DND-41 (cell line): ENCODE results near the gene SCYL2.

ENCODE experiments used
- ATAC-seq: fragments of 200-7000 bp; cut with Tn5 transposase; 3 replicates; pipeline ENCODE4 v1.9.1; 2021; ENCODE audit warnings: low read depth; ENCODE audit not compliant: insufficient read depth
- DNase-seq: peaks from one replicate; pipeline ENCODE4 v3.0.0-alpha.2; 2020
- H2AFZ ChIP-seq: 2 replicates; pipeline ENCODE4 v1.6.0; 2012; ENCODE audit warnings: low read depth, low read length
- H3K27ac ChIP-seq: 2 replicates; pipeline ENCODE4 v1.5.1; 2012; ENCODE audit warnings: low read length, inconsistent platforms
- H3K27me3 ChIP-seq: fragments of 200-600 bp; sonication (generic); 2 replicates; pipeline ENCODE4 v1.6.0; 2012; ENCODE audit warnings: low read length, mild to moderate bottlenecking, inconsistent platforms; ENCODE audit not compliant: insufficient read depth, poor library complexity
- H3K36me3 ChIP-seq: 2 replicates; pipeline ENCODE4 v1.5.1; 2012; ENCODE audit warnings: low read length, inconsistent platforms; ENCODE audit not compliant: insufficient read depth
- H3K4me1 ChIP-seq: 2 replicates; pipeline ENCODE4 v1.5.1; 2012; ENCODE audit warnings: mild to moderate bottlenecking, low read length; ENCODE audit not compliant: insufficient read depth
- H3K4me2 ChIP-seq: 2 replicates; pipeline ENCODE4 v1.6.0; 2012; ENCODE audit warnings: mild to moderate bottlenecking, moderate library complexity, low read length, inconsistent platforms; ENCODE audit not compliant: insufficient read depth
- H3K4me3 ChIP-seq, 2 experiments: fragments of 200-600 bp in 1 of 2; shearing (Covaris generic) in 1 of 2; 2 replicates each; pipeline ENCODE4 v1.5.1; 2012 to 2016; ENCODE audit warnings: inconsistent platforms in 2 of 2, low read length in 2 of 2, mild to moderate bottlenecking in 2 of 2, low read depth in 1 of 2, moderate library complexity in 1 of 2
- H3K79me2 ChIP-seq: 2 replicates; pipeline ENCODE4 v1.6.0; 2012; ENCODE audit warnings: low read length, inconsistent platforms; ENCODE audit not compliant: insufficient read depth
- H3K9ac ChIP-seq: 2 replicates; pipeline ENCODE4 v1.6.0; 2012; ENCODE audit warnings: low read depth, mild to moderate bottlenecking, inconsistent platforms, low read length, moderate library complexity
- H3K9me3 ChIP-seq: 2 replicates; pipeline ENCODE4 v1.5.1; 2012; ENCODE audit warnings: low read length, moderate library complexity, mild to moderate bottlenecking, inconsistent platforms; ENCODE audit not compliant: insufficient read depth, severe bottlenecking
- H4K20me1 ChIP-seq: 2 replicates; pipeline ENCODE4 v1.6.0; 2012; ENCODE audit warnings: low read length; ENCODE audit not compliant: insufficient read depth
- CTCF ChIP-seq: IDR thresholded peaks from 2 replicates; pipeline ENCODE4 v1.5.1; 2012; ENCODE audit warnings: borderline replicate concordance, low read length, moderate library complexity, mild to moderate bottlenecking; ENCODE audit not compliant: poor library complexity, severe bottlenecking; ENCODE audit errors: extremely low read depth
- EZH2 ChIP-seq: IDR thresholded peaks from 3 replicates; pipeline ENCODE4 v1.6.1; 2012; ENCODE audit warnings: borderline replicate concordance, low read depth, mild to moderate bottlenecking, moderate library complexity, low read length, inconsistent platforms; ENCODE audit not compliant: severe bottlenecking

Gene SCYL2

GRCh38 chr12:100249941-100250340 is 17.0 kb upstream of the SCYL2 start:
- no peaks in the 10 kb centered on the region for H4K20me1 ChIP-seq
- H2AFZ ChIP-seq = no peak overlapping the region
- no peak overlapping the region for H3K4me3 ChIP-seq
- no peaks in the 10 kb centered on the region for H3K9me3 ChIP-seq
- H3K36me3 ChIP-seq = no peaks in the 10 kb centered on the region
- DNase-seq (no peak), ATAC-seq (no peak)
- H3K79me2 ChIP-seq = no peaks in the 10 kb centered on the region
- H3K4me1 ChIP-seq = no peaks in the 10 kb centered on the region
- no peak overlapping the region for H3K27ac ChIP-seq
- TF ChIP-seq EZH2 (no peak), CTCF (no peak)
- H3K27me3 ChIP-seq = no peaks in the 10 kb centered on the region
- no peak overlapping the region for H3K9ac ChIP-seq
- no peak overlapping the region for H3K4me2 ChIP-seq

DNA sequence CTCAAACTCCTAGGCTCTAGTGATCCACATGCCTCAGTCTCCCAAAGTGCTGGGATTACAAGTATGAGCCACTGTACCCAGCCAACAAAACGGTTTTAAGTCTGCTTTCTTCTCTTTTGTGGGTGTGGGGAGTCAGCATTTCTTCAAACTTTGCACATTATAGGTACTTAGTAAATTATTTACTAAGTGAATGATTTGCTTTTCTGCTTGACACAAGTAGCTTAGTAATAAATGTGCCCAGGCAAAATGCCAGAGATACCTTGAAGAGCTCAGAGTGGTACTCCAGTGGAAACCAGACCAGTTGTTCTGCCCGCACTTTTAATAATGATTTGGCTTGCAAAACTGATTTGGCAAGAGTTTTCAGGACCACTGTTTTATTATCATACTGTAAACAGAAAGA is 15.1 kb upstream of the SCYL2 start:
- no peak overlapping the region for H3K4me3 ChIP-seq
- no peaks in the 10 kb centered on the region for H3K36me3 ChIP-seq
- H3K4me1 ChIP-seq = no peaks in the 10 kb centered on the region
- H3K4me2 ChIP-seq = no peak overlapping the region
- no peaks in the 10 kb centered on the region for H3K79me2 ChIP-seq
- no peaks in the 10 kb centered on the region for H4K20me1 ChIP-seq
- no peak overlapping the region for H3K27ac ChIP-seq
- no peaks in the 10 kb centered on the region for H3K9me3 ChIP-seq
- no peak overlapping the region for H2AFZ ChIP-seq
- no peak overlapping the region for H3K9ac ChIP-seq
- ATAC-seq (no peak), DNase-seq (no peak)
- H3K27me3 ChIP-seq = no peaks in the 10 kb centered on the region
- TF ChIP-seq EZH2 = no peak
- no peak for TF ChIP-seq CTCF

GRCh38 chr12:100253437-100253836 is 13.5 kb upstream of the SCYL2 start:
- no peaks in the 10 kb centered on the region for H3K9me3 ChIP-seq
- H3K4me1 ChIP-seq = no peaks in the 10 kb centered on the region
- H3K27me3 ChIP-seq = no peaks in the 10 kb centered on the region
- no peak for ATAC-seq
- no peak for TF ChIP-seq EZH2
- no peaks in the 10 kb centered on the region for H3K36me3 ChIP-seq
- no peak overlapping the region for H3K27ac ChIP-seq
- no peak overlapping the region for H3K4me3 ChIP-seq
- no peaks in the 10 kb centered on the region for H4K20me1 ChIP-seq
- no peaks in the 10 kb centered on the region for H3K79me2 ChIP-seq
- H2AFZ ChIP-seq = no peak overlapping the region
- no peak overlapping the region for H3K9ac ChIP-seq
- no peak overlapping the region for H3K4me2 ChIP-seq
- DNase-seq = no peak

- Histone ChIP-seq H3K27ac (no peak overlapping the region), H4K20me1 (no peaks in the 10 kb centered on the region), H3K27me3 (no peaks in the 10 kb centered on the region), H3K4me1 (no peaks in the 10 kb centered on the region), H3K4me3 (no peak overlapping the region), H3K9ac (no peak overlapping the region), H2AFZ (no peak overlapping the region), H3K9me3 (no peaks in the 10 kb centered on the region), H3K36me3 (no peaks in the 10 kb centered on the region), H3K79me2 (no peaks in the 10 kb centered on the region), H3K4me2 (no peak overlapping the region)
- ATAC-seq (no peak), DNase-seq (no peak)
- TF ChIP-seq CTCF (no peak), EZH2 (no peak)
Observed at GRCh38 chr12:100254876-100255275, 12.1 kb upstream of the SCYL2 start.
